Measurements from ENCODE around the gene DAB1. TPM values are rescaled to one million over a fixed set of nuclear protein-coding genes. Genes with fewer than 3 reads are reported as not detected.

Gene DAB1
- total RNA-seq, 1 donor from 2014 or later: 14.0 TPM

GRCh38 chr1:57377339-57378139, 46.3 kb downstream of the DAB1 start:
- no peak for DNase-seq (ENCODE audit: low read depth, low spot score)
- TF ChIP-seq, protein P1, sequence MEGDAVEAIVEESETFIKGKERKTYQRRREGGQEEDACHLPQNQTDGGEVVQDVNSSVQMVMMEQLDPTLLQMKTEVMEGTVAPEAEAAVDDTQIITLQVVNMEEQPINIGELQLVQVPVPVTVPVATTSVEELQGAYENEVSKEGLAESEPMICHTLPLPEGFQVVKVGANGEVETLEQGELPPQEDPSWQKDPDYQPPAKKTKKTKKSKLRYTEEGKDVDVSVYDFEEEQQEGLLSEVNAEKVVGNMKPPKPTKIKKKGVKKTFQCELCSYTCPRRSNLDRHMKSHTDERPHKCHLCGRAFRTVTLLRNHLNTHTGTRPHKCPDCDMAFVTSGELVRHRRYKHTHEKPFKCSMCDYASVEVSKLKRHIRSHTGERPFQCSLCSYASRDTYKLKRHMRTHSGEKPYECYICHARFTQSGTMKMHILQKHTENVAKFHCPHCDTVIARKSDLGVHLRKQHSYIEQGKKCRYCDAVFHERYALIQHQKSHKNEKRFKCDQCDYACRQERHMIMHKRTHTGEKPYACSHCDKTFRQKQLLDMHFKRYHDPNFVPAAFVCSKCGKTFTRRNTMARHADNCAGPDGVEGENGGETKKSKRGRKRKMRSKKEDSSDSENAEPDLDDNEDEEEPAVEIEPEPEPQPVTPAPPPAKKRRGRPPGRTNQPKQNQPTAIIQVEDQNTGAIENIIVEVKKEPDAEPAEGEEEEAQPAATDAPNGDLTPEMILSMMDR (conservative IDR thresholded peaks at IDR 0.05): no peak

GRCh38 chr1:57376041-57376440, 47.8 kb downstream of the DAB1 start:
- H3K9me3 Mint-ChIP-seq: no peaks in the 10 kb centered on the region

More at GRCh38 chr1:57377339-57378139, 46.3 kb downstream of the DAB1 start:
- Mint-ChIP-seq H3K27me3 (ENCODE audit: low read depth) (no peaks in the 10 kb centered on the region), H3K9me3 (no peaks in the 10 kb centered on the region), H3K36me3 (ENCODE audit: low read depth) (no peaks in the 10 kb centered on the region), H3K4me3 (no peak overlapping the region), H3K27ac (ENCODE audit: unreplicated experiment) (peak overlapping the region; percentile 86), H3K4me1 (peaks cover 13% of the 10 kb centered on the region)

GRCh38 chr1:57369889-57370288, 54.0 kb downstream of the DAB1 start:
- TF ChIP-seq, protein P1 (conservative IDR thresholded peaks at IDR 0.05): no peak
- Mint-ChIP-seq H3K4me3 (no peak overlapping the region), H3K4me1 (no peaks in the 10 kb centered on the region), H3K27me3 (ENCODE audit: low read depth) (no peaks in the 10 kb centered on the region), H3K9me3 (peaks cover 6% of the 10 kb centered on the region), H3K27ac (ENCODE audit: unreplicated experiment) (no peak overlapping the region), H3K36me3 (ENCODE audit: low read depth) (peaks cover 6% of the 10 kb centered on the region)
- DNase-seq (ENCODE audit: low read depth, low spot score): no peak

More at GRCh38 chr1:57376041-57376440, 47.8 kb downstream of the DAB1 start:
- TF ChIP-seq, protein P1 (conservative IDR thresholded peaks at IDR 0.05): no peak
- no peaks in the 10 kb centered on the region for H3K36me3 Mint-ChIP-seq (ENCODE audit: low read depth)
- DNase-seq (ENCODE audit: low read depth, low spot score): no peak
- no peak overlapping the region for H3K4me3 Mint-ChIP-seq
- peaks cover 6% of the 10 kb centered on the region for H3K4me1 Mint-ChIP-seq
- no peaks in the 10 kb centered on the region for H3K27me3 Mint-ChIP-seq (ENCODE audit: low read depth)
- H3K27ac Mint-ChIP-seq (ENCODE audit: unreplicated experiment): no peak overlapping the region

DNA sequence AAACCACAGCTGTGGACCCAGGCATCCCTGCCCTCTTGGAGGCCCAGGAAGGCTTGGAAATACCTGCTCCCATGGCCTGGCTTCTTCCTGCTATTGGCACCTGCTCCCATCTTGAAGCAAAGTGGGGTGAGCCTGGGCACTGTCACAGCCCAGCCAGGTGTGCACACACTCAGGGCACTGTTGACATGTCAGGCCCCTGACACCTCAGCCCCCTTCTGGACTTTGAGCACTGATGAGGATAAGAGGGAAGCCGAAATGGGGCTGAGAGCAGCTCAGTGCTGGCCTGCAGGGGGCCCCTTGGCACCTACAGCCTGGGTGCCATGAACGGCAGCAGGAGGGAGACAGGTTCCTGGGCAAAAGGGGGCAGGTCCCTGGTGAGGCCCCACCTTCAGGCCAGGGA, 55.9 kb downstream of the DAB1 start:
- Mint-ChIP-seq H3K4me1 (no peaks in the 10 kb centered on the region), H3K27ac (ENCODE audit: unreplicated experiment) (no peak overlapping the region), H3K27me3 (ENCODE audit: low read depth) (no peaks in the 10 kb centered on the region), H3K9me3 (peaks cover 6% of the 10 kb centered on the region), H3K4me3 (no peak overlapping the region), H3K36me3 (ENCODE audit: low read depth) (peaks cover 6% of the 10 kb centered on the region)
- DNase-seq (ENCODE audit: low read depth, low spot score): no peak
- TF ChIP-seq, protein P1 (conservative IDR thresholded peaks at IDR 0.05): no peak

- no peaks in the 10 kb centered on the region for H3K4me1 Mint-ChIP-seq
- H3K9me3 Mint-ChIP-seq: peaks cover 4% of the 10 kb centered on the region
These were observed 60.2 kb downstream of the DAB1 start for GRCh38 chr1:57363643-57364042.

More at GRCh38 chr1:57363643-57364042, 60.2 kb downstream of the DAB1 start:
- TF ChIP-seq, protein P1 (conservative IDR thresholded peaks at IDR 0.05): no peak
- Mint-ChIP-seq H3K27me3 (ENCODE audit: low read depth) (no peaks in the 10 kb centered on the region), H3K36me3 (ENCODE audit: low read depth) (peaks cover 4% of the 10 kb centered on the region), H3K4me3 (no peak overlapping the region), H3K27ac (ENCODE audit: unreplicated experiment) (no peak overlapping the region)
- DNase-seq (ENCODE audit: low read depth, low spot score): no peak
